K562 (cell line): ENCODE results near the gene GNAT2. TPM values are rescaled to one million over a fixed set of nuclear protein-coding genes. Genes with fewer than 3 reads are reported as not detected.

Experiments used
- ATAC-seq: fragments of 200-7000 bp; cut with Tn5 transposase; 3 replicates; pipeline ENCODE4 v1.9.1; 2020; ENCODE audit warnings: moderate library complexity
- BruUV-seq: library from RNA; stranded (reverse); fragments of 400-500 nt; replicated peaks from 2 replicates; lab custom pipeline; 2021; lab: Mats Ljungman, UMichigan
- CTCF ChIA-PET: fragments of 300-600 bp; formaldehyde crosslinking; extraction: SDS; loops from one replicate; lab custom pipeline; 2021; ENCODE audit warnings: low intra/inter-chr PET ratio; lab: Yijun Ruan, JAX
- POLR2A ChIA-PET: fragments of 300-600, 350-650 bp; sonication (Branson Sonifier 250); formaldehyde crosslinking; extraction: SDS; loops from one replicate; lab custom pipeline; 2021; ENCODE audit warnings: antibody characterized with exemption, inconsistent platforms; lab: Yijun Ruan, JAX
- DNase-seq, 4 experiments: peaks; one replicate each; pipeline versions ENCODE4 v3.0.0 to v3.0.0-alpha.2; 2011 to 2018; ENCODE audit warnings: low spot score in 3 of 4, mixed read lengths in 3 of 4; ENCODE audit errors: extremely low read depth in 1 of 4
- FAIRE-seq: peaks from 2 replicates; lab custom pipeline; 2011; peaks lifted over from hg19 to GRCh38; lab: Jason Lieb, UNC
- H2AFZ ChIP-seq: 2 replicates; pipeline ENCODE4 v1.6.0; 2011; ENCODE audit warnings: low read depth, low read length, control low read depth, inconsistent platforms
- H3K27ac ChIP-seq: fragments of 200-600 bp; 3 replicates; pipeline ENCODE4 v1.8.0; 2011; ENCODE audit warnings: low read depth, mild to moderate bottlenecking, control low read depth, inconsistent platforms, low read length, moderate library complexity, mixed read lengths; ENCODE audit errors: extremely low read depth
- H3K27me3 ChIP-seq, 2 experiments: fragments of 300-600 bp in 1 of 2; 2 replicates in 1 of 2; 3 replicates in 1 of 2; pipeline versions ENCODE4 v1.6.0 to v1.8.0; 2011; ENCODE audit warnings: inconsistent platforms in 2 of 2, low read length in 2 of 2, mild to moderate bottlenecking in 1 of 2, mixed read lengths in 1 of 2, moderate library complexity in 1 of 2; ENCODE audit not compliant: control insufficient read depth in 2 of 2, insufficient read depth in 2 of 2
- H3K36me3 ChIP-seq: fragments of 300-600 bp; 3 replicates; pipeline ENCODE4 v1.8.0; 2011; ENCODE audit warnings: mild to moderate bottlenecking, low read length, inconsistent platforms; ENCODE audit not compliant: control insufficient read depth, insufficient read depth
- H3K4me1 ChIP-seq, 2 experiments: fragments of 200-600 bp in 1 of 2; replicated peaks in 1 of 2; 2 replicates in 1 of 2; 3 replicates in 1 of 2; pipeline versions ENCODE4 v1.5.1 to v1.8.0; 2011; ENCODE audit warnings: inconsistent platforms in 2 of 2, low read length in 2 of 2, mild to moderate bottlenecking in 1 of 2, mixed read lengths in 1 of 2, moderate library complexity in 1 of 2; ENCODE audit not compliant: control insufficient read depth in 2 of 2, insufficient read depth in 2 of 2
- H3K4me2 ChIP-seq: 2 replicates; pipeline ENCODE4 v1.6.1; 2011; ENCODE audit warnings: low read length, control low read depth, inconsistent platforms, mixed read lengths; ENCODE audit not compliant: insufficient read depth
- H3K4me3 ChIP-seq: fragments of 200-600 bp; sonication (generic), shearing (Covaris generic); 2 replicates; pipeline ENCODE4 v1.5.1; 2016; ENCODE audit warnings: control low read depth, inconsistent platforms
- H3K79me2 ChIP-seq: fragments of 200-600 bp; 3 replicates; pipeline ENCODE4 v1.8.0; 2011; ENCODE audit warnings: low read length, inconsistent platforms; ENCODE audit not compliant: control insufficient read depth, insufficient read depth
- H3K9ac ChIP-seq, 2 experiments: 2 replicates each; pipeline versions ENCODE4 v1.6.0 to v1.6.1; 2011; ENCODE audit warnings: low read depth in 2 of 2, low read length in 2 of 2, control low read depth in 1 of 2, inconsistent platforms in 1 of 2, mild to moderate bottlenecking in 1 of 2, mixed read lengths in 1 of 2; ENCODE audit not compliant: insufficient read depth in 1 of 2
- H3K9me1 ChIP-seq: one replicate; pipeline ENCODE4 v1.6.0; 2011; ENCODE audit warnings: inconsistent platforms, mild to moderate bottlenecking, low read length, moderate library complexity; ENCODE audit not compliant: control insufficient read depth, insufficient read depth
- H3K9me3 ChIP-seq: replicated peaks from 2 replicates; pipeline ENCODE4 v1.5.1; 2011; ENCODE audit warnings: low read depth, low read length, inconsistent platforms; ENCODE audit not compliant: control insufficient read depth, insufficient read depth
- H4K20me1 ChIP-seq: replicated peaks from 2 replicates; pipeline ENCODE4 v1.6.1; 2011; ENCODE audit warnings: low read length, inconsistent platforms, mixed read lengths; ENCODE audit not compliant: control insufficient read depth, insufficient read depth
- DEAF1 ChIP-seq: fragments of 450-650 bp; formaldehyde crosslinking; IDR thresholded peaks from 2 replicates; pipeline ENCODE4 v1.4.0; 2020; ENCODE audit warnings: mild to moderate bottlenecking, moderate library complexity
- E2F4 ChIP-seq: sonication (generic); formaldehyde crosslinking; IDR thresholded peaks from 2 replicates; pipeline ENCODE4 v1.8.0; 2022; ENCODE audit warnings: mild to moderate bottlenecking, low read depth, missing genetic modification reagents
- FOS ChIP-seq: IDR thresholded peaks from 3 replicates; pipeline ENCODE4 v1.6.1; 2011; ENCODE audit not compliant: insufficient read length; ENCODE audit errors: extremely low read depth
- FOXK1 ChIP-seq: sonication (generic); formaldehyde crosslinking; IDR thresholded peaks from 2 replicates; pipeline ENCODE4 v1.8.0; 2022; ENCODE audit warnings: missing genetic modification reagents, mild to moderate bottlenecking, borderline replicate concordance
- MAFK ChIP-seq: IDR thresholded peaks from 2 replicates; pipeline ENCODE4 v1.6.1; 2011; ENCODE audit warnings: low read length, improper control_type of control experiment
- PHF20 ChIP-seq: fragments of 450-650 bp; IDR thresholded peaks from 2 replicates; pipeline ENCODE4 v1.6.1; 2018; ENCODE audit not compliant: partially characterized antibody
- PPARD ChIP-seq: fragments of 250-450 bp; sonication (Bioruptor Pico); IDR thresholded peaks from 2 replicates; pipeline ENCODE4 v1.8.0; 2022; ENCODE audit warnings: inconsistent platforms, mild to moderate bottlenecking, moderate library complexity
- TCF3 ChIP-seq: sonication (generic); formaldehyde crosslinking; IDR thresholded peaks from 2 replicates; pipeline ENCODE4 v1.4.0; 2020; ENCODE audit warnings: mild to moderate bottlenecking, missing genetic modification reagents
- ZBTB12 ChIP-seq: fragments of 250-450 bp; sonication (Bioruptor Pico); IDR thresholded peaks from 2 replicates; pipeline ENCODE4 v1.4.0; 2020
- ZNF134 ChIP-seq: fragments of 250-450 bp; sonication (Bioruptor Pico); conservative IDR thresholded peaks from 2 replicates; pipeline ENCODE4 v1.4.0; 2020
- ZNF280A ChIP-seq: fragments of 450-650 bp; IDR thresholded peaks from 2 replicates; pipeline ENCODE4 v1.6.1; 2018; ENCODE audit warnings: mild to moderate bottlenecking, low read depth; ENCODE audit not compliant: partially characterized antibody
- ZNF398 ChIP-seq: fragments of 250-450 bp; sonication (Bioruptor Pico); IDR thresholded peaks from 2 replicates; pipeline ENCODE4 v1.8.0; 2021; ENCODE audit warnings: moderate library complexity, mild to moderate bottlenecking, inconsistent platforms
- WGBS: fragments of 100-300 bp; shearing (Covaris generic); methylation state at CpG from one replicate; pipeline ENCODE4 v1.1.6; 2016; ENCODE audit warnings: low coverage, mixed read lengths; ENCODE audit not compliant: insufficient coverage; ENCODE audit errors: missing lambda C conversion rate; 5-methylcytosine and 5-hydroxymethylcytosine counted together
- in situ Hi-C: fragments of 300-500 bp; cut with MboI; formaldehyde crosslinking; loops from 4 replicates; pipeline ENCODE4 v1.15.0; 2018; ENCODE audit warnings: inconsistent platforms, mixed read lengths
- intact Hi-C: fragments of 100-400 bp; cut with micrococcal nuclease; formaldehyde crosslinking; loops from 2 replicates; pipeline ENCODE4 v1.14.2; 2022
- polyA plus RNA-seq, 8 experiments: library from polyadenylated mRNA; depleted of rRNA in 4 of 8; stranded (reverse) in 5 of 8; unstranded in 3 of 8; fragments of >200 nt; fragmentation: Nextera tagmentation in 2 of 8; fragmentation: Illumina TruSeq in 1 of 8; extraction: Ambion mirVana in 2 of 8; extraction: Trizol in 1 of 8; gene quantifications; 2 replicates each; pipeline versions ENCODE4 v1.2.1 to v1.2.3, GENCODE V29; 2011 to 2014; ENCODE audit warnings: inconsistent platforms in 1 of 8, missing spikeins in 1 of 8
- total RNA-seq, 7 experiments: library from RNA; depleted of rRNA in 6 of 7; stranded (reverse); fragments of >200 nt in 6 of 7; fragmentation: Illumina TruSeq in 2 of 7; extraction: Trizol in 2 of 7; gene quantifications; 2 replicates each; pipeline versions ENCODE4 v1.2.1 to v1.2.3, GENCODE V29; 2011 to 2021; ENCODE audit warnings: low replicate concordance in 1 of 7

The GNAT2 gene
- total and polyA plus RNA-seq, 9 of the 15 experiments (the other 6 are each of a cell fraction or from before 2014, with no cell fraction given) = 0.06 to 0.52 (median 0.24) TPM; not detected in 1

GRCh38 chr1:109595531-109595930 lies 23.9 kb downstream of the GNAT2 start:
- H3K9ac ChIP-seq = no peak overlapping the region
- no peak for FAIRE-seq
- no peak for TF ChIP-seq PHF20
- TF ChIP-seq PPARD (CRISPR knock-in tag) = no peak
- TF ChIP-seq FOXK1 (CRISPR knock-in tag) = no peak
- TF ChIP-seq E2F4 = no peak
- no peak for TF ChIP-seq ZNF134 (CRISPR knock-in tag)
- no peak for TF ChIP-seq ZBTB12 (CRISPR knock-in tag)
- no peak for TF ChIP-seq TCF3 (CRISPR knock-in tag)
- TF ChIP-seq FOS = no peak
- TF ChIP-seq DEAF1 (CRISPR knock-in tag) = no peak
- no peak for TF ChIP-seq ZNF280A
- no peak for TF ChIP-seq MAFK
- TF ChIP-seq ZNF398 = no peak

More at GRCh38 chr1:109595531-109595930, 23.9 kb downstream of the GNAT2 start:
- ChIA-PET POLR2A (interaction anchor here (0.8 to 1.5 kb wide), 5 partner anchors 24 to 340 kb away, joined by 3 read pairs; partner anchors contain the start of genes AMPD2, GNAI3 and GNAT2), CTCF (interaction anchor here (0.7 kb wide), 1 partner anchor 318 kb away, joined by 4 read pairs; no protein-coding TSS in a partner anchor)
- BruUV-seq = no TSS peak
- no peaks in the 10 kb centered on the region for H3K9me1 ChIP-seq
- H3K4me3 ChIP-seq = no peak overlapping the region
- H2AFZ ChIP-seq = no peak overlapping the region
- WGBS = 66% methylated on average over 2 of the region's 2 CpGs
- no peaks in the 10 kb centered on the region for H3K27me3 ChIP-seq
- H3K9me3 ChIP-seq = no peaks in the 10 kb centered on the region
- ATAC-seq = no peak
- peaks cover 47% of the 10 kb centered on the region for H3K36me3 ChIP-seq
- H3K27ac ChIP-seq = no peak overlapping the region
- H4K20me1 ChIP-seq = no peaks in the 10 kb centered on the region
- intact Hi-C loops (no loop called here), in situ Hi-C loops (no loop called here)
- H3K4me2 ChIP-seq = no peak overlapping the region
- no peaks in the 10 kb centered on the region for H3K4me1 ChIP-seq
- DNase-seq = no peak
- H3K79me2 ChIP-seq = no peaks in the 10 kb centered on the region
